Effector CD4-positive, alpha-beta T cell (primary cell): Measurements from ENCODE around the gene IL1R2.
"Not testable (repeated sequence)": the region's sequence is repeated elsewhere in the genome, so short reads cannot be mapped to it uniquely, and the experiment has no call there.

ENCODE experiments used
- DNase-seq: peaks from one replicate; pipeline ENCODE4 v3.0.0-alpha.2; 2020

Gene IL1R2

DNA sequence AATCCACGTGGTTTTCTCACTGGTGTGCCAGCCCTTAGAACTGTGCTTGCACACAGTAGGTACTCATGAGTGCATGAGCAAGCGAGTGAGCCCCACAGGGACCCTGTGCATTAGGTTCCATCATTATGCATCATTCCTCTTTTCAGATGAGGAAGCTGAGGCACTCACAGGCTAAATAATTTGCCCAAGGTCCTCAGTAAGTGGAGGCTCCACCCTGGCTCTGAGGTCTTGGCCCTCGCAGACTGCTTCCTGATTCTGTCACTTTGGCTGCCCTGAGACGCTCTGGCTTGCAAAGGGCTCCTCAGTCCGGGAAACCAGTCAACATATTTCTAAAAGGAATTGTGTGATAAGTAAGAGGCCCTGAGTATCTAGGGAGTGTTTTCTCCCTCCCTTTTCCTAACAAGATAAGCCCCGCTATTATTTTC lies 71.7 kb downstream of the IL1R2 start:
- DNase-seq, result no peak

DNA sequence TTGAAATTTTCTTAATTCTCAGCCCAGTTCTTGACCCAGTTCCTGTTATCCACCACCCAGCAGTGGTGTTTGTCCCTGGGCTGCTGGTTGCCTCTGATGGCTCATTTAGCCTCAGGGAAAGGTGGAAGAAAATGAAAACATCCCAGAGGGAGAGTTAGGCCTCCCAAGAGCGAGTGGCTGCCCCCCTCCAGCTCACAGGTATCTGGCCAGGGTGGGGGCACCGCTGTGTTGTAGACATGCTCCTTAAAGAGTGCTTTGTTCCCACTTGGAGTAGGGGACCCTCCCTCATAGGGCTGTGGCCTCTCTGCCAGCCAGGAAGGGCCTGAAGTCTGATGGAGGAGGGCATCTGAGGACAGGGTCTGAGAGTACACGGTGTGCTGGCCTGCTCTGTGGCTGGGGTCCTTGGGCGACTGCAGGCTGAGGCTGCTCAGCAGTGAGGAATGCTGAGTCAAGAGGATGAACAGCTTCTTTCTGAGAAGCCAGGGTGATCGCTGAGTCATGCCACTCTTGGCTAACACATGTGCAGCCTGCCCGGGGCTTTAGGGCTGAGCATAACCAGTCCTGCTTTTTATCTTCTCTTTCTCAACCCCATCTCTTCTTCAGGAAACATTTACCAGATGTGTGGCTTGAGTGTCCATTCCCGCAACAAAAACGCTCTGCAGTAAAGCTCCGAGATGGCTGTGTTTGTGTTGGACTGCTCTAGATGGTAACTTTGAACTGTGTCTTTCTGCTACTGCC lies 72.3 kb downstream of the IL1R2 start:
- DNase-seq, result no peak

DNA sequence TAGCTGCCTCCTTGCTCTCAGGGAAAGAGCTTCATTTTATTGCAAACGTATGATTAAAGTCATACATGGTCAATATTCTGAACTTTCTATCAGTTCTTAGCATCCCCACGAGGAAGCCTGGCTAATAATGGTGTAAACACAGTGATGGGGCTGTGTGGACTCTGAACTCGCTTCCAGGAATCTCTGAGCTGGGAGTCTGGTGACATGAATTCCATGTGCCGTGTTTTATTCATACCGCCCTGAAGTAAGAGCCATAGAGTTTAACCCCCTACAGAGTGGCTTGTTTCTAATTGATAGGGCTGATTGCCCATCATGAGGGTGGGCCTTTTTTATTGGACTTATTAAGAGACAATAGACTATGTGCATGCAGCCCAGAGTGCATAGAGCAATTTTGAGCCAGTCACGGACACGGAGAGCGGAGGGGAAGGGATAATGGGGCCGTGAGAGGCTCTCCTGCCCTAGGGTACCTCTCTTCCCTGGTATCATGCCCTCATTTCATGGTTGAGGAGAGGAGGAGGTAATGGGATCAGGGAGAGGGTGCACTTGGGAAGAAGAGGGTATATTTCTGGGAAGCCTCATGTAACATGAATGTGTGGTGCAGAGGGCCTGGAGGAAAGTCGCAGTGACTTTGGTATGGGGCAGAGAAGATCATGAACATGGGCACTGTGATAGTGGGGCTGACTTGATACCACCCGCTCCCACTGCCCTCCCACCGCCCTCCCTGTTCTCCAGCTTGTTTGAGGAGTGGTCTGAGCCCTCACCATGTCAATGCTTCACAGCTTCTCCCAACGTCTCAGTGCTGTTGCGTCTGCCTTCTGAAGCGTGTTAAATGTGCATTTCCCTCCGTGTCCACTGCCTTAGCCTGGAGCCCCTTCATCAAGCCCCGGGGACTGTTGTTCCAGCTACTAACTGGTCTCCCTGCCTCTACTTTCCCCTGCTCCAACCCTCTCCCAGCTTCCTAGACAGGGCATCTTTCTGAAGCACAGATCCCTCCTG lies 73.2 kb downstream of the IL1R2 start:
- no peak for DNase-seq

- no peak for DNase-seq
These were observed 74.0 kb downstream of the IL1R2 start for GRCh38 chr2:102065675-102066252.

- no peak for DNase-seq
These were observed 74.8 kb downstream of the IL1R2 start for GRCh38 chr2:102066554-102066953.

- not testable (repeated sequence) for DNase-seq
These were observed 76.4 kb downstream of the IL1R2 start for GRCh38 chr2:102068126-102068525.

GRCh38 chr2:102069311-102069974 lies 77.7 kb downstream of the IL1R2 start:
- no peak for DNase-seq

DNA sequence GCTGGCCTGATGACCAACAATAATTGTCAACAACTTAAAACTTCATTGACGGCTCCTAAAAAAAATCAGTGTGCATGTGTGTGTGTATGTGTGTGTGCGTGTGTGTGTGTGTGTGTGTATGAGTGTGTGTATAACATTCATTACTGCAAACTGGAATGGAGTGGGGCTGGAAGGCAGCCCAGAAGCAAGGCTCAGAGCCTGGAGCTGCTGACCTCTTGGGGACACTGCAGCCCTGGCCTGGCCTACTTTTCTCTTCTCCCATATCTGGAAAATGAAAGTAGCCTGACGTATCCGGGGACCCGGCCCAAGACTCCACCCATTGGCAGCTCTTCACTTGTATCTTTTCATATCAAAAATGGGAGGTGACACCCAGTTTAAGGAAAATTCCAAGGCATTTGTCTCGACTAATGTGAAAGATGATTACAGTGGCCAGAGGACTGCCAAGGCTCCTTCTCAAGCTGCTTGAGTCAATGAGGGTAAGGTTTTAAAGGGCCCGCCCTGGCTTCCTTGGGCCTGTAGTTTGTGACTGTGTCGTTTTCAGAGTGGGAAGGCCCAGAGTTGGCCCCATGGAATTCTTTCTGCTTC lies 78.4 kb downstream of the IL1R2 start:
- no peak for DNase-seq

- no peak for DNase-seq
These were observed 81.0 kb downstream of the IL1R2 start for GRCh38 chr2:102072741-102073140.

DNA sequence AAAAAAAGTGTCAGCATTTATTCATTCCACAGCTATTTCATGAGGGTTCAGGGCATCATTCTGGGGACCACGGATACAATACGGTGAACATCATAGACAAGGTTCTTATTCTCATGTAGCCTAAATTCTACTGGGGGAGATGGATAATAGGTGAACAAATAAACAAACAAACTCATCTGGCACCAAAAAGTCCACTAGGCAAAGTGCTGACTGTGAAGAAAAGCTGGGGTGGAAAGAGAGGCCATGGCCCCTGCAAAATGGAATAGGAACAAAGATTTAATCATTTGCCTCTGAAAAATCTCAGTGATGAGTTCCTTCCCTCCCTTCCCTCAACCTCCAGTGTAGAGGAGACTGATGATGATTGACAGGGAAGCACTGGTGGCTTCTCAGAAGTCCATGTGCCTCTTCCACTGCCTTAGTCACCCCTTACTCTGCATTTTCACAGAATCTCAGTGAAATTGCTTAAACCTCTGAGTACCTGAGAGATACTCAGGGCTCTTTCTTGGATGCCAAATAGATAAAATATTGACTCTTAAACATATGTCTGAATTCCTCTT lies 81.5 kb downstream of the IL1R2 start:
- no peak for DNase-seq

DNA sequence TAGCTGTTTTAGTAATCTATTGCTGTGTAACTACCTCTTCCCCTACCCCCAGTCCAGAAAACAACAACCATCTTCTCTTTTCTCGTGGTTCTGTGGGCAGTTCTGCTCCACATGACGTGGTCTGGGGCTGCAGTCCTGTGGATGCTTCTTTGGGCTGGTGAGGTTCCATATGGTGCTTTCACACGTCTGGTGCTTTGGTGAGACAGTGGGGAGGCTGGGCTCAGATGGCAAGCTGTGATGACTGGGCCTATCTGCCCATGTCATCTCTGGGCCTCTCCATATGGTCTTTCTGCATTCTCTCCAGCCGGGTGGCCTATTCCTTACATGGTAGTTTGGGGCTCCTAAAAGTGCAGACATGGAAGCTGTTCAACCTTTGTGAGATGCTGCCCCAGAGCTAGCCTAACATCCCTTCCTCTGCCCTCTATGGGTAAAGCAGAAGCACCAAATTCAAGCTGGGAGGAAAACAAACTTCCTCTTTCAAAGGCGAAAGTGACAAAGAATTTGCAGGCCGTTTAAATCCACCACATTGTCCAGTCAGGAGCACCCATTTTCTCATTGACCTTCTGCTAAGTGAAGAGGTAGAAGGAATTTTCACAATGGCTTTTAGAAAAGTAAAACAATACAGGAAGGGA lies 82.5 kb downstream of the IL1R2 start:
- no peak for DNase-seq

GRCh38 chr2:102075479-102075878 lies 83.7 kb downstream of the IL1R2 start:
- DNase-seq, result no peak

DNA sequence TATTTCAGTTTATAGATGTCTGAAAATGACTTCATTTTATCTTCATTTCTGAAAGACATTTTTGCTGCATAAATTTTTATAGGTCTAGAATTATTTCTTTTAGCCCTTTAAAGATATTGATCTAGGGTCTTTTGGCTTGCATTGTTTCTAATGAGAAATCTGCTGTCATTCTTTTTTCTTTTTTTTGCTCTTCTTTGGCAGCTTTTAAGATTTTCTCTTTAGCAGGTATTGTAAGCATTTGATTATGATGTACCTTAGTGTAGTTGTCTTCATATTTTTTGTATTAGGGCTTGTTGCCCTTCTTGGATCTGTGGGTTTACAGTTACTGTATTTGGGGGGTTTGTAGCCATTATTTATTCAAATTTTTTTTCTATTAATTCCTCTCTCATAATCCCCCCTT lies 84.8 kb downstream of the IL1R2 start:
- no peak for DNase-seq
